Astrocyte (in vitro differentiated cells and primary cell): ENCODE measurements around the gene PHKA2.

Source experiments
- CTCF ChIP-seq: IDR thresholded peaks from 2 replicates; pipeline ENCODE4 v1.5.1; 2011; ENCODE audit warnings: low read depth, mild to moderate bottlenecking, inconsistent platforms, low read length, moderate library complexity; ENCODE audit not compliant: insufficient read depth
- EZH2 ChIP-seq: IDR thresholded peaks from 2 replicates; pipeline ENCODE4 v1.6.1; 2012; ENCODE audit warnings: mild to moderate bottlenecking, low read length, inconsistent platforms; ENCODE audit not compliant: insufficient read depth

- TF ChIP-seq CTCF (no peak), EZH2 (no peak)
These were observed 1.2 kb upstream of the PHKA2 start for GRCh38 chrX:18985186-18985435.
